BJ (cell line): ENCODE data around the gene GBA2. TPM values are rescaled to one million over a fixed set of nuclear protein-coding genes. Genes with fewer than 3 reads are reported as not detected.

Experiments used
- CTCF ChIA-PET: fragments of 350-600 bp; formaldehyde crosslinking; extraction: SDS; loops from one replicate; lab custom pipeline; 2021; ENCODE audit warnings: antibody characterized with exemption, inconsistent platforms; lab: Yijun Ruan, JAX
- POLR2A ChIA-PET: fragments of 300-600 bp; sonication (Branson Sonifier 250); formaldehyde crosslinking; extraction: SDS; loops from one replicate; lab custom pipeline; 2021; ENCODE audit warnings: antibody characterized with exemption; lab: Charles Lee
- DNase-seq: peaks from one replicate; pipeline ENCODE4 v3.0.0-alpha.2; 2011; ENCODE audit warnings: low read depth
- H3K27me3 ChIP-seq: 2 replicates; pipeline ENCODE4 v1.6.0; 2011; ENCODE audit warnings: low read length; ENCODE audit not compliant: control insufficient read depth, insufficient read depth
- H3K36me3 ChIP-seq: 2 replicates; pipeline ENCODE4 v1.5.1; 2011; ENCODE audit warnings: low read length; ENCODE audit not compliant: control insufficient read depth, insufficient read depth
- H3K4me3 ChIP-seq: 2 replicates; pipeline ENCODE4 v1.5.1; 2011; ENCODE audit warnings: low read depth, mild to moderate bottlenecking, control low read depth, low read length
- CTCF ChIP-seq: IDR thresholded peaks from 2 replicates; pipeline ENCODE4 v1.5.1; 2011; ENCODE audit warnings: low read depth, mild to moderate bottlenecking, control low read depth, inconsistent platforms, low read length, moderate library complexity; ENCODE audit not compliant: insufficient read depth
- polyA plus RNA-seq: library from polyadenylated mRNA; depleted of rRNA; stranded (reverse); fragments of >200 nt; gene quantifications from 2 replicates; pipeline ENCODE4 v1.2.3, GENCODE V29; 2011

GBA2 gene
- polyA plus RNA-seq, 1 experiment = 44.1 TPM

- no peak for TF ChIP-seq CTCF
- H3K4me3 ChIP-seq = no peak overlapping the region
- ChIA-PET POLR2A (no interaction called here), CTCF (interaction anchor here (0.9 to 11.4 kb wide), 3 partner anchors 12 to 62 kb away, joined by 3 to 116 read pairs (median 4); no protein-coding TSS in a partner anchor)
- no peaks in the 10 kb centered on the region for H3K27me3 ChIP-seq
- no peak for DNase-seq
- peaks cover 58% of the 10 kb centered on the region for H3K36me3 ChIP-seq
Observed at GRCh38 chr9:35723908-35724307, 25.1 kb downstream of the GBA2 start.

GRCh38 chr9:35723426-35723825 is 25.6 kb downstream of the GBA2 start:
- H3K36me3 ChIP-seq = peaks cover 62% of the 10 kb centered on the region
- DNase-seq = no peak
- H3K4me3 ChIP-seq = no peak overlapping the region
- TF ChIP-seq CTCF = no peak
- CTCF ChIA-PET = interaction anchor here (11.4 kb wide), 1 partner anchor 25 kb away, joined by 116 read pairs; no protein-coding TSS in a partner anchor
- H3K27me3 ChIP-seq = no peaks in the 10 kb centered on the region
- POLR2A ChIA-PET = no interaction called here

GRCh38 chr9:35719546-35719945 is 29.5 kb downstream of the GBA2 start:
- no peaks in the 10 kb centered on the region for H3K27me3 ChIP-seq
- peaks cover 79% of the 10 kb centered on the region for H3K36me3 ChIP-seq
- DNase-seq = no peak
- no peak overlapping the region for H3K4me3 ChIP-seq
- CTCF ChIA-PET = interaction anchor here (0.7 to 16.4 kb wide), 2 partner anchors 22 to 29 kb away, joined by 3 to 177 read pairs; no protein-coding TSS in a partner anchor
- TF ChIP-seq CTCF = no peak
- POLR2A ChIA-PET = no interaction called here

- Histone ChIP-seq H3K4me3 (no peak overlapping the region), H3K36me3 (peaks cover 79% of the 10 kb centered on the region), H3K27me3 (no peaks in the 10 kb centered on the region)
- ChIA-PET CTCF (interaction anchor here (0.7 to 16.4 kb wide), 3 partner anchors 19 to 73 kb away, joined by 3 to 177 read pairs (median 3); no protein-coding TSS in a partner anchor), POLR2A (interaction anchor here (0.6 kb wide), 1 partner anchor 31 kb away, joined by 3 read pairs; no protein-coding TSS in a partner anchor)
- DNase-seq = no peak
- TF ChIP-seq CTCF = no peak
Observed at GRCh38 chr9:35718721-35719511, 30.1 kb downstream of the GBA2 start.

- DNase-seq = no peak
- ChIA-PET CTCF (interaction anchor here (1.0 to 16.4 kb wide), 3 partner anchors 9 to 20 kb away, joined by 5 to 177 read pairs (median 36); no protein-coding TSS in a partner anchor), POLR2A (interaction anchor here (1.1 kb wide), 1 partner anchor 11 kb away, joined by 3 read pairs; no protein-coding TSS in a partner anchor)
- TF ChIP-seq CTCF = no peak
- no peaks in the 10 kb centered on the region for H3K27me3 ChIP-seq
- no peak overlapping the region for H3K4me3 ChIP-seq
- peaks cover 77% of the 10 kb centered on the region for H3K36me3 ChIP-seq
Observed at GRCh38 chr9:35717132-35717870, 31.7 kb downstream of the GBA2 start.
